Keratinocyte (primary cell): ENCODE measurements around the gene TLDC2. TPM values are rescaled to one million over a fixed set of nuclear protein-coding genes. Genes with fewer than 3 reads are reported as not detected.
A peak's percentile ranks its signal among the peaks of the same experiment; 100 is the strongest.

Source experiments
- DNase-seq: peaks from one replicate; pipeline ENCODE4 v3.0.0-alpha.2; 2011; ENCODE audit warnings: low read depth, missing footprints, low spot score
- FAIRE-seq: peaks from 2 replicates; lab custom pipeline; 2011; peaks lifted over from hg19 to GRCh38; lab: Jason Lieb, UNC
- H2AFZ ChIP-seq: 2 replicates; pipeline ENCODE4 v1.6.0; 2012; ENCODE audit warnings: low read length, control low read depth, inconsistent platforms; ENCODE audit not compliant: control insufficient read depth
- H3K27ac ChIP-seq: 2 replicates; pipeline ENCODE4 v1.5.1; 2011; ENCODE audit warnings: low read length; ENCODE audit not compliant: control insufficient read depth, insufficient read depth
- H3K27me3 ChIP-seq: 3 replicates; pipeline ENCODE4 v1.6.0; 2011; ENCODE audit warnings: low read length; ENCODE audit not compliant: control insufficient read depth, insufficient read depth; ENCODE audit errors: extremely low read depth
- H3K36me3 ChIP-seq, 2 experiments: 2 replicates in 1 of 2; 3 replicates in 1 of 2; pipeline ENCODE4 v1.5.1; 2011; ENCODE audit warnings: low read length in 2 of 2, mild to moderate bottlenecking in 1 of 2; ENCODE audit not compliant: control insufficient read depth in 2 of 2, insufficient read depth in 2 of 2; ENCODE audit errors: extremely low read depth in 1 of 2
- H3K4me1 ChIP-seq: 3 replicates; pipeline ENCODE4 v1.5.1; 2011; ENCODE audit warnings: low read length; ENCODE audit not compliant: control insufficient read depth, insufficient read depth; ENCODE audit errors: extremely low read depth
- H3K4me2 ChIP-seq: 3 replicates; pipeline ENCODE4 v1.6.0; 2011; ENCODE audit warnings: low read depth, low read length; ENCODE audit not compliant: control insufficient read depth, insufficient read depth; ENCODE audit errors: extremely low read depth
- H3K4me3 ChIP-seq, 3 experiments: fragments of 200-600 bp in 1 of 3; sonication (generic) in 1 of 3; 2 replicates in 2 of 3; 3 replicates in 1 of 3; pipeline ENCODE4 v1.5.1; 2011 to 2016; ENCODE audit warnings: low read length in 3 of 3, mild to moderate bottlenecking in 3 of 3, control low read depth in 2 of 3, inconsistent platforms in 1 of 3, low read depth in 1 of 3, mixed read lengths in 1 of 3, mixed run types in 1 of 3, moderate library complexity in 1 of 3; ENCODE audit not compliant: control insufficient read depth in 2 of 3, insufficient read depth in 2 of 3; ENCODE audit errors: extremely low read depth in 1 of 3
- H3K79me2 ChIP-seq: 2 replicates; pipeline ENCODE4 v1.6.0; 2012; ENCODE audit warnings: low read length; ENCODE audit not compliant: control insufficient read depth, insufficient read depth
- H3K9ac ChIP-seq: 3 replicates; pipeline ENCODE4 v1.6.0; 2011; ENCODE audit warnings: low read length; ENCODE audit not compliant: control insufficient read depth, insufficient read depth; ENCODE audit errors: extremely low read depth
- H3K9me1 ChIP-seq: 3 replicates; pipeline ENCODE4 v1.6.0; 2011; ENCODE audit warnings: low read length; ENCODE audit not compliant: control insufficient read depth, insufficient read depth; ENCODE audit errors: extremely low read depth
- H3K9me3 ChIP-seq: 2 replicates; pipeline ENCODE4 v1.5.1; 2012; ENCODE audit warnings: low read depth, low read length; ENCODE audit not compliant: control insufficient read depth
- H4K20me1 ChIP-seq: 3 replicates; pipeline ENCODE4 v1.6.0; 2011; ENCODE audit warnings: low read length; ENCODE audit not compliant: control insufficient read depth, insufficient read depth; ENCODE audit errors: extremely low read depth
- EZH2 ChIP-seq: IDR thresholded peaks from one replicate; pipeline ENCODE4 v1.6.1; 2012; ENCODE audit warnings: inconsistent platforms, mild to moderate bottlenecking, low read length, moderate library complexity
- dilution Hi-C: fragments of 300-500 bp; cut with MboI; formaldehyde crosslinking; loops from one replicate; pipeline ENCODE4 v1.7.0; 2020; ENCODE audit warnings: low sequenced_read_pairs; ENCODE audit not compliant: extremely low pct_ligation_motif_present
- polyA plus RNA-seq, 5 experiments: library from polyadenylated mRNA; depleted of rRNA in 3 of 5; stranded (reverse) in 3 of 5; stranded (forward) in 1 of 5; unstranded in 1 of 5; fragments of >200 nt; gene quantifications; 1 replicate in 1 of 5; 2 replicates in 3 of 5; 3 replicates in 1 of 5; pipeline versions ENCODE4 v1.2.1 to v1.2.3, GENCODE V29; 2011 to 2012; ENCODE audit warnings: missing spikeins in 2 of 5, low read depth in 1 of 5, low replicate concordance in 1 of 5
- TF ChIP-seq, protein P1 (sequence below), 3 experiments: IDR thresholded peaks in 1 of 3; conservative IDR thresholded peaks in 1 of 3; optimal IDR thresholded peaks in 1 of 3; 2 replicates in 2 of 3; 3 replicates in 1 of 3; pipeline versions ENCODE3 to v1.5.1; 2011; ENCODE audit warnings: low read length in 3 of 3, mild to moderate bottlenecking in 3 of 3, moderate library complexity in 2 of 3, control low read depth in 1 of 3, inconsistent platforms in 1 of 3; ENCODE audit not compliant: insufficient read depth in 2 of 3; ENCODE audit errors: extremely low read depth in 1 of 3

Gene TLDC2
- polyA plus RNA-seq, 1 donor (not counting 4 experiments of a cell fraction or from before 2014, with no cell fraction given) = 0.34 TPM

DNA sequence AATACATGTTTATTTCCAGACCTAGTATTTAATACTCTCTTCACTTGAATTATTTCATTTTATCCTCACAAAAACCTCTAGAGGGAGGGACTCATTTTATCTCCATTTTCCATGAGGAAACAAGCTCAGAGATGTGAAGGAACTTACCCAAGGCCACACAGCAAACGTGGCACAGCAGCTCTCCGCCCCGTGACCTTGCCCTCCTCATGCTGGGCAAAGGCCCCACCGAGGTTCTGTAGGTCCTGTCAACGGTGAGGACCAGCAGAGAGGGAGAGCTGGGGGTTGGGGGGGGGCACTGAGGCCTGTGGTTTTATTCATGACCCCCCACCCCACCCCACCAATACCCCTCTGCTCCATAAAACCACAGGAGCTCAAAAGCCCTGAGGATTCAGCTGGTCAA is 40.9 kb upstream of the TLDC2 start:
- H4K20me1 ChIP-seq = no peaks in the 10 kb centered on the region
- H3K27ac ChIP-seq = peak overlapping the region; percentile 65
- no peaks in the 10 kb centered on the region for H3K9me1 ChIP-seq
- DNase-seq (no peak), FAIRE-seq (no peak)
- H3K4me2 ChIP-seq = peak overlapping the region; percentile 40
- H3K79me2 ChIP-seq = peaks cover 3% of the 10 kb centered on the region
- no peaks in the 10 kb centered on the region for H3K9me3 ChIP-seq
- no peaks in the 10 kb centered on the region for H3K27me3 ChIP-seq
- peak overlapping the region in 1 of 3 experiments; percentile 41 for H3K4me3 ChIP-seq
- peaks cover 9% of the 10 kb centered on the region in 2 experiments for H3K36me3 ChIP-seq
- dilution Hi-C loops = no loop called here
- no peak for TF ChIP-seq EZH2
- TF ChIP-seq, protein P1, sequence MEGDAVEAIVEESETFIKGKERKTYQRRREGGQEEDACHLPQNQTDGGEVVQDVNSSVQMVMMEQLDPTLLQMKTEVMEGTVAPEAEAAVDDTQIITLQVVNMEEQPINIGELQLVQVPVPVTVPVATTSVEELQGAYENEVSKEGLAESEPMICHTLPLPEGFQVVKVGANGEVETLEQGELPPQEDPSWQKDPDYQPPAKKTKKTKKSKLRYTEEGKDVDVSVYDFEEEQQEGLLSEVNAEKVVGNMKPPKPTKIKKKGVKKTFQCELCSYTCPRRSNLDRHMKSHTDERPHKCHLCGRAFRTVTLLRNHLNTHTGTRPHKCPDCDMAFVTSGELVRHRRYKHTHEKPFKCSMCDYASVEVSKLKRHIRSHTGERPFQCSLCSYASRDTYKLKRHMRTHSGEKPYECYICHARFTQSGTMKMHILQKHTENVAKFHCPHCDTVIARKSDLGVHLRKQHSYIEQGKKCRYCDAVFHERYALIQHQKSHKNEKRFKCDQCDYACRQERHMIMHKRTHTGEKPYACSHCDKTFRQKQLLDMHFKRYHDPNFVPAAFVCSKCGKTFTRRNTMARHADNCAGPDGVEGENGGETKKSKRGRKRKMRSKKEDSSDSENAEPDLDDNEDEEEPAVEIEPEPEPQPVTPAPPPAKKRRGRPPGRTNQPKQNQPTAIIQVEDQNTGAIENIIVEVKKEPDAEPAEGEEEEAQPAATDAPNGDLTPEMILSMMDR (optimal IDR thresholded peaks at IDR 0.05 in 1 of 3, IDR thresholded peaks at IDR 0.05 in 1 of 3, conservative IDR thresholded peaks at IDR 0.05 in 1 of 3; ENCODE audit: extremely low read depth in 1 of 3, insufficient read depth in 2 of 3, low read length in 3 of 3) = no peak
- H2AFZ ChIP-seq = no peak overlapping the region
- H3K4me1 ChIP-seq = peaks cover 27% of the 10 kb centered on the region
- peak overlapping the region; percentile 58 for H3K9ac ChIP-seq

DNA sequence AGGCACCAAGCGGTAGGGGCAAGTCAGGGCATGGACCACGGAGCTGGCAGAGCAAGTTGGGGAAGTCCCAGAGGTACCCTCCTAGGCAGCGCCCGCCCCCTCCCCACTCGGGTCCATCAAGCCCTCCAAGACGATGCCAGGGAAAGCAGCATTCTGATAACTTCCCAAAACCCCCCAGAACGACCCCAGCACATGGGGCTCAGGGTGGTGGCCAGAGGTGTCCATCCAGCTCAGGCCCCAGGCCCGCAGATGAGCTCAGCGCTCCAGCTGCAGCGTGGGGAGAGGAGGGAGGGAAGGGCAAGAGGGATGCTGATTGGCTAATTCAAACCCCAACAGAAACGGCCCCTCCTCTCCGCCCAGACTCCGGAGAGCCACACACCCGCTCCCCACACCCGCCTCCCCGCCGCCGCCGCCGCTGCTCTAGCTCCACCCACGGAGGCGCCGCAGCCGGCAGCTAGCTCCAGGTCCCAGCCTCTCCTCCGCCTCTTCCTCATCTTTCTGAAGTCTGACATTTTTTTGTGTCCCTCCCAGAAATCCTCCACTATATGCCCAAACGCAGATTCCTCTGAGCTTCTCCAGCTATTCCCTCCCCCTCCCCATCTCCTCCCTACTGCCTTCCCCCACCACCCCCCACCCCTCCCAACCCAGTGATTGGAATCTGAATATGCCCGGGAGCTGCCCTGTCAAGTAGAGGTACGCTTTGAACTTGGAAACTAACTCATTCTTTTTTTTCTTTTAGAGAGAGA is 40.3 kb upstream of the TLDC2 start:
- no peak overlapping the region for H2AFZ ChIP-seq
- FAIRE-seq = no peak
- H3K4me3 ChIP-seq = peak overlapping the region in 2 of 3 experiments; percentile 4 to 41

More for the DNA sequence above, 40.3 kb upstream of the TLDC2 start:
- H3K36me3 ChIP-seq = peaks cover 4 to 9% of the 10 kb centered on the region in 2 experiments
- dilution Hi-C loops = no loop called here
- DNase-seq = no peak
- H3K79me2 ChIP-seq = peaks cover 3% of the 10 kb centered on the region
- H3K9me1 ChIP-seq = no peaks in the 10 kb centered on the region
- H3K9me3 ChIP-seq = no peaks in the 10 kb centered on the region
- peak overlapping the region; percentile 58 for H3K4me2 ChIP-seq
- peak overlapping the region; percentile 58 for H3K9ac ChIP-seq
- peaks cover 27% of the 10 kb centered on the region for H3K4me1 ChIP-seq
- no peaks in the 10 kb centered on the region for H3K27me3 ChIP-seq
- no peak for TF ChIP-seq EZH2
- TF ChIP-seq, protein P1 (optimal IDR thresholded peaks at IDR 0.05 in 1 of 3, IDR thresholded peaks at IDR 0.05 in 1 of 3, conservative IDR thresholded peaks at IDR 0.05 in 1 of 3; ENCODE audit: extremely low read depth in 1 of 3, insufficient read depth in 2 of 3, low read length in 3 of 3) = no peak
- H4K20me1 ChIP-seq = no peaks in the 10 kb centered on the region
- H3K27ac ChIP-seq = peak overlapping the region; percentile 65
